Measurements from ENCODE around the gene NUCKS1.

The NUCKS1 gene

GRCh38 chr1:205666372-205667166, 83.4 kb downstream of the NUCKS1 start:
- DNase-seq, result no peak

- no peak for DNase-seq
Observed at GRCh38 chr1:205665201-205666045, 84.6 kb downstream of the NUCKS1 start.

GRCh38 chr1:205664399-205665017, 85.5 kb downstream of the NUCKS1 start:
- DNase-seq, result no peak

GRCh38 chr1:205663286-205663936, 86.6 kb downstream of the NUCKS1 start:
- DNase-seq, result no peak
